Measurements from ENCODE around the gene BHLHE23. TPM values are rescaled to one million over a fixed set of nuclear protein-coding genes. Genes with fewer than 3 reads are reported as not detected.

BHLHE23 gene
- total RNA-seq, 2 donors from 2014 or later: 4.0 TPM; not detected in 1

- Histone ChIP-seq H3K4me3 (no peak overlapping the region), H3K4me1 (replicated peaks) (no peaks in the 10 kb centered on the region), H3K27me3 (replicated peaks; ENCODE audit: insufficient read depth) (peaks cover 55% of the 10 kb centered on the region), H3K27ac (no peak overlapping the region), H3K36me3 (no peaks in the 10 kb centered on the region), H3K9me3 (no peaks in the 10 kb centered on the region)
- TF ChIP-seq POLR2AphosphoS5 (IDR thresholded peaks at IDR 0.05) (no peak), CTCF (IDR thresholded peaks at IDR 0.05) (no peak), POLR2A (IDR thresholded peaks at IDR 0.05) (no peak)
- intact Hi-C loops (cut with DNase I): loop anchor here (10.0 kb wide), 1 partner anchor 338 kb away; no protein-coding TSS in a partner anchor
- DNase-seq (ENCODE audit: low spot score): no peak
Observed at GRCh38 chr20:63013207-63013606, 6.4 kb upstream of the BHLHE23 start.

- no peak for TF ChIP-seq POLR2A (IDR thresholded peaks at IDR 0.05)
- TF ChIP-seq CTCF (IDR thresholded peaks at IDR 0.05): no peak
- no peak for TF ChIP-seq POLR2AphosphoS5 (IDR thresholded peaks at IDR 0.05)
- Histone ChIP-seq H3K27ac (no peak overlapping the region), H3K9me3 (no peaks in the 10 kb centered on the region), H3K27me3 (replicated peaks; ENCODE audit: insufficient read depth) (peaks cover 57% of the 10 kb centered on the region), H3K4me3 (no peak overlapping the region), H3K4me1 (replicated peaks) (peaks cover 7% of the 10 kb centered on the region), H3K36me3 (no peaks in the 10 kb centered on the region)
- intact Hi-C loops (cut with DNase I): loop anchor here (10.0 kb wide), 1 partner anchor 337 kb away; no protein-coding TSS in a partner anchor
- DNase-seq (ENCODE audit: low spot score): no peak
- WGBS: 20% methylated on average over 3 of the region's 3 CpGs
Observed at GRCh38 chr20:63011798-63012197, 5.0 kb upstream of the BHLHE23 start.

- H3K27ac ChIP-seq: no peak overlapping the region
- H3K4me1 ChIP-seq (replicated peaks): peaks cover 10% of the 10 kb centered on the region
- DNase-seq (ENCODE audit: low spot score): no peak
- no peak overlapping the region for H3K4me3 ChIP-seq
- peaks cover 55% of the 10 kb centered on the region for H3K27me3 ChIP-seq (replicated peaks; ENCODE audit: insufficient read depth)
- TF ChIP-seq CTCF (IDR thresholded peaks at IDR 0.05): no peak
- TF ChIP-seq POLR2AphosphoS5 (IDR thresholded peaks at IDR 0.05): no peak
- TF ChIP-seq POLR2A (IDR thresholded peaks at IDR 0.05): no peak
- no peaks in the 10 kb centered on the region for H3K36me3 ChIP-seq
- intact Hi-C loops (cut with DNase I): loop anchor here (1.0 to 10.0 kb wide), 4 partner anchors 38 to 335 kb away; no protein-coding TSS in a partner anchor
- 16% methylated on average over 30 of the region's 30 CpGs for WGBS
- H3K9me3 ChIP-seq: no peaks in the 10 kb centered on the region
Observed at GRCh38 chr20:63009988-63010769, 3.4 kb upstream of the BHLHE23 start.

GRCh38 chr20:63009045-63009961, 2.5 kb upstream of the BHLHE23 start:
- Histone ChIP-seq H3K36me3 (no peaks in the 10 kb centered on the region), H3K4me3 (no peak overlapping the region), H3K27ac (no peak overlapping the region), H3K27me3 (replicated peaks; ENCODE audit: insufficient read depth) (peaks cover 57% of the 10 kb centered on the region), H3K9me3 (no peaks in the 10 kb centered on the region), H3K4me1 (replicated peaks) (peaks cover 10% of the 10 kb centered on the region)
- WGBS: 9% methylated on average over 48 of the region's 54 CpGs
- intact Hi-C loops (cut with DNase I): loop anchor here (1.0 to 5.0 kb wide), 3 partner anchors 37 to 137 kb away; no protein-coding TSS in a partner anchor
- TF ChIP-seq POLR2AphosphoS5 (IDR thresholded peaks at IDR 0.05): peak; percentile 31
- TF ChIP-seq POLR2A (IDR thresholded peaks at IDR 0.05): no peak
- TF ChIP-seq CTCF (IDR thresholded peaks at IDR 0.05): peak; percentile 78 to 97 (median 94)
- DNase-seq (ENCODE audit: low spot score): peak; percentile 49

All from prostate gland (tissue), 2 donors.